HG03108 (cell line): ENCODE measurements around the gene RBBP7.

Experiments
- ATAC-seq: cut with Tn5 transposase; IDR thresholded peaks from one replicate; pipeline ENCODE4 v1.9.1; 2021; ENCODE audit warnings: moderate library complexity; ENCODE audit not compliant: unreplicated experiment

Gene RBBP7

DNA sequence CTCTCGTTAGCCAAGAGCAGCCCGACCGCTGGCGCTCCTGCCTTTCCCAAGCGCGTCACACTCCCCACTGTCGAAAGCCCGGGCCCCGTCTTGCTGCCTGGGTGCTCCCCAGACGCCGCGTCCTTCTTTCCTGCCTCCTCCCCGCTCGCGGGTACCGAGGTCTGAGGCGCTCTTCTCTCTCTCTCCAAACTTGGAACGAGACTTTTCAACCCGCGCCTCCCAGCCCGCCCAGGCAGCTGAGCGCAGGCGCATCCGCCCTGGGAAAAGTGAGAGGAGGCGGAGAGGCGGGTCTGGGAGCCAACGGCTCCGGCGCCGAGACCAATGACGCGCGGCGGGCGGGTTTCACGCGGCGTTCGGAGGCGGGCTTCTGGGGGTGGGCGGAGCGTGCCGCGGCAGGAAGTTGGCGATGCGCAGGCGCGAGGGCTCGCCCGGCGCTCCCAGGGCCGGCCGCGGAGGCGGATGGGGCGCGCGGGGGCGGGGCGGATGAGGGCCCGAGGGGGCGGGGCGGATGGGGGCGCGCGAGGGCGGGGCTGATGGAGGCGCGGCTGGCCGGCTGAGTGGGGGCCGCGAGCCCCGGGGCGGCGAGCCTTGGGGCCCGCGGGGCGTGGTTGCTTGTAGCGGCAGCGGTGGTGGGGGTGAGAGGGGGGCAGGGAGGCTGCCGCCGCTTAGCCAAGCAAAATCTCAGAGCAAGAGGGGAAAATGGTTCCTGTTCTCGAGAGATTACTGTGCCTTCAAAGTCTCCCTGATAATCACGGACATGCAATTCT is at the start of gene RBBP7:
RBBP7 (minus strand) TSS at position 268 of the 767 bp plus-strand sequence. CDS start 309 bp downstream, outside the sequence.
- peak; percentile 80 for ATAC-seq

DNA sequence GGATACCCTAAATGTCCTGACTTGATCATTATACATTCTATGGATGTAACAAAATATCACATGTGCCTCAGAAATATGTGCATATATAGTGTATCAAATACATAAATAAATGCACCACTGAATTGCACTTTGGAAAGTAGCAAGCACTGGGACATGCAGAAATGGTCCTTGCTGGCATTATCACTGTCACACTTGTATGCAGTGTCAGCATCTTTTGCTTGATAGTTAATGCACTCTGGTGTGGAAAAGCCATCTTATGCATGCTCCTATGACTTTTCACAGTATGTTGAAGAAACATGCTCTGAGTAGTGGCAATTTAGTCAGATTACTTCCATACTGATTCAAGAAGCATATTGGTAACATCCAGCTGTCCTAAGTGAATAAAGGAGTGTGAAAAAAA is 48.8 kb upstream of the RBBP7 start:
- ATAC-seq, result no peak

DNA sequence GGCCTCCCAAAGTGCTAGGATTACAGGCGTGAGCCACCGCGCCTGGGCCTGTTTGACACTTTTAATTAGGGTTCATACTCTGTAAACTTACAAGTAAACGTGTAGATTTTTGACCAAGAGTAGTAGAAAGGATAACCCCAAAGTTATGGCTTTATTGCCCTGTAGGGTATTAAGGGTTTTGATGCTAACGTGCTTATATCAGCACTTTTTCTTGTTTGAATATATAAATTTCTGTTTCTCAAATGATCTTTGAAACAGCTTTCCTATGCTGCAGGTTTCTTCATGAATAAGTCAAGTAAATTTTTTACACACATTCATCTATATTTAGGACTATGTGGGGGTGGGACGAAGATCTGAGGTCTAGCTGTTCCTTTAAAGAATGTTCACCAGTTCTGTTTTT is 47.0 kb upstream of the RBBP7 start:
- no peak for ATAC-seq

- no peak for ATAC-seq
Measured at GRCh38 chrX:16916561-16916960, 46.4 kb upstream of the RBBP7 start.

- no peak for ATAC-seq
Measured at GRCh38 chrX:16914058-16914457, 43.9 kb upstream of the RBBP7 start.

DNA sequence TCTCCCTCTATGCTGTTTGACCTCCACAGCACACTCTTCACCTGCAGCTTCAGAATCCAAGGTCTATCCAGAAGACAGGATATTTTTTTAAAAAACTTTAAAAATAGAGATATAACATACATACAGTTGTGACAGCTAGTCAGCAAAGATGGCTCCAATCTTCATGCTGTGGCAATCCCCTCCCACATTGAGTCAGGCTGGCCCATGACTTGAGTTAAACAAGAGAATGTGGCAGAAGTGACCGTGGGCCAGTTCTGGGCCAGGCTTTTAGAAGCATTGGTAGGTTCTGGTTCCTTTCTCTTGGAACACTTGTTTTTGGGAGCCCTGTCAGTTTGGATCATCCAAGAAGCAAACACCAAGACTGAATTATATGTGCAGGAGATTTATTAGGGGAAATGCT is 40.2 kb upstream of the RBBP7 start:
- ATAC-seq, result no peak

- ATAC-seq, result peak; percentile 63
Measured at GRCh38 chrX:16903274-16904022, 33.3 kb upstream of the RBBP7 start.

GRCh38 chrX:16897445-16897844 is 27.3 kb upstream of the RBBP7 start:
- ATAC-seq, result no peak

DNA sequence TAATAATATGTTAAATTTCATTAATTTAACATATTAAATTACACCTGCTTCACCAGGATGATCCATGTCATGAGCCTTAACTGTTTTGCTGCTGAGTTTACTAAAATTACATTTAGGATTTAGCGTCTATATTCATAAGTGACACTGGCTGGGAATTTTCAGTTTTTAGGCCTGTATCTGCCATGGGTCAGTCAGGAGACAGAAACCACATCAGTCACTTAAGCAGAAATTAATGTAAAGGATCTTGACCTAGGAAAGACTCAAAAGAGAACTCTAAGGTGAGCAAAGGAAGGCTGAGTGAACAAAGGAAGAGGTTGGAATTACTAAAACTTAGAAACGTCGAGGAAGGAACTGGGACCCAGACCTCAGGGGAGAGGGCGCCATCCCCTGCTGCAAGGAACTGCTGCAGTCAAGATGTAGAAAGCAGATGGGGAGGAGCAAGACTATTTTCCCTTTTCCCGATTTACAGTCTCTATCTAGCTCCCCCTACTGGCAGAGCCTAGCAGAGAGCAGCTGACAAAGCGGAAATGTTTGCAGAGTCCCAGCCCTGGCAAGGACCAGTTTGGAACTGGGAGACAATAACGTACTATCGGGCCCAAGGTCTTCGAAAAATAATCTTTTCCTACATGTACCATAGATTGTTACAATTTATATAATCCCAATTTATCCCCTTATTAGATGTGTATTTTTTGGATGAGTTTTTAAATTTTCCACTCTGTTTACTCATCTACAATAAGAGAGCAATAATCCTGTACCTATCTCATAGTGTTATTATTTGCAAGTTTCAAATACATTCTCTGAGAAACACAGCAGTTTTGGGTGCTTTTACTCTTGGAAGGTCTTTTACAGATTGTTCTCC is 22.6 kb upstream of the RBBP7 start:
- ATAC-seq, result peak; percentile 71

DNA sequence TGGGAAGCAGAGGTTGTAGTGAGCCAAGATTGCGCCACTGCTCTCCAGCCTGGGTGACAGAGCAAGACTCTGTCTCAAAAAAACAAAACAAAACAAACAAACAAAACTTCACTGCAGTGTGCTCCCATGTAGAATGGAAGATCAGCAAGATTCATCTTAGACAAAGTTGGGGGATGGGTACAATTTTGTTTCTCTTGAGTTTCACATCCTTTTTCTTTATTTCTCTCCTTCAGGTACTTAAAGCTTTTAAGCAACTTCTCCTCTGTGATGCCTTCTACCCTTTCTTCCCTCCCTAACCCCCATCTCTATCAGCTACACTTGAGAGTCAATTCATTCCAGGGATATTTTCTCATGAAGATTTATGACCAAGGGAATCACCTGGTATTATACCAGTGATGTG is 15.5 kb upstream of the RBBP7 start:
- ATAC-seq, result no peak

- no peak for ATAC-seq
Measured at GRCh38 chrX:16883487-16883804, 13.3 kb upstream of the RBBP7 start.

DNA sequence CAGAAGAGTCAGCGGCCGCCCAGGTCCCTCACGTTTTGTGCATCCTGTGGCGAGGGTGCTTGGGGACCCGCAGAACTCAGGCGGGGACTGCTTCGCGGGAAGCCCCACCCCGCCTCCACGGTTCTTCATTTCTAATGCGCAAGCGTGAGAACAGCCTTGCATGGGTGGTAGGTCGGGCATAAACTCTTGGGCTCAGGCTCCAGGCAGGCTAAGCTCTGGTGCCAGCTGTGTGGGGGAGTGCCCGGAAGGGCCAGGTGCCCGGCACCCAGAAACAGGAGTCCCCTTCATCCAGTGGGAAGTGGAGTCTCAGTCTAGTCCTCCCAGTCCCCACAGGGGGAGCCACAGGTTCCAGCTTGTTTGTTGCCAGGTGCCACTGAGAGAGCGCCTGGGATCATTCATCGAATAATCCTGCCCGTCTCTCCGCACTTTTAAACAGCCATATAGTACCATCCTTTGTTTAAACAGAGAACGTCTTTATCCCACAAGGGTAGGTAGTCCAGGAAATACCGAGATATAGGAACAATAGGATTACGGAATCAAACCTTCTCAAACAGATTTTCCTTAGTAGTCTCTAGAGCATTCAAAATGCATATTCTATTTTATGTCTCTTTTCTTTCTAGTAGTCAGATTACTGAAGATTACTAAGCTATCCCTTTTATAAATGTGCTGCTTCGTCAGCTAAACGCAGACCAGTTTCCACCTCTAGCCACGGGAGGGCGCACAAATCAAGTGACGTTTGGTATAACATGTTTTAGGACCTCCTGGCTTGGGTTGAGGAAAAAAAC is 12.7 kb upstream of the RBBP7 start:
- peak; percentile 45 for ATAC-seq

DNA sequence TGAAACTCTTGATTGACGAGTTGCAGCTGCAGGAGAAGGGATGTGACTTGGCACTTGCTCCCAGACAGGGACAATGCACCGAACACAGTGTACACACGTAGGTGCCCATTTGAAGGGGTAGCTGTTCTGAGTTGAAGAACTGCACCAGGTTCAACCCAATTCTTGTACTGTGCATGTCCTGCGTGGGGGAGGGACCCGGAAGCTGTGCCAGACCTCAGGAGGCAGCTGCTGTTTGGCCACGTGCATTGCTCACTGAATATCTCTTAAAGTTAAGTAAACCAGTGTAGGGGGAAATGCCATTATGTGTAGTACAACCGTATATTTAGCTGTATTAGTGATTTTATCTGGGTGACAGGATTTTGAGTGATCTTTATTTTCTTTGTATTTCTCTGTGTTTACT is 12.0 kb upstream of the RBBP7 start:
- ATAC-seq, result no peak

GRCh38 chrX:16876696-16877095 is 6.5 kb upstream of the RBBP7 start:
- no peak for ATAC-seq

GRCh38 chrX:16874458-16875095 is 4.4 kb upstream of the RBBP7 start:
- ATAC-seq, result no peak

GRCh38 chrX:16873106-16873505 is 2.9 kb upstream of the RBBP7 start:
- no peak for ATAC-seq

DNA sequence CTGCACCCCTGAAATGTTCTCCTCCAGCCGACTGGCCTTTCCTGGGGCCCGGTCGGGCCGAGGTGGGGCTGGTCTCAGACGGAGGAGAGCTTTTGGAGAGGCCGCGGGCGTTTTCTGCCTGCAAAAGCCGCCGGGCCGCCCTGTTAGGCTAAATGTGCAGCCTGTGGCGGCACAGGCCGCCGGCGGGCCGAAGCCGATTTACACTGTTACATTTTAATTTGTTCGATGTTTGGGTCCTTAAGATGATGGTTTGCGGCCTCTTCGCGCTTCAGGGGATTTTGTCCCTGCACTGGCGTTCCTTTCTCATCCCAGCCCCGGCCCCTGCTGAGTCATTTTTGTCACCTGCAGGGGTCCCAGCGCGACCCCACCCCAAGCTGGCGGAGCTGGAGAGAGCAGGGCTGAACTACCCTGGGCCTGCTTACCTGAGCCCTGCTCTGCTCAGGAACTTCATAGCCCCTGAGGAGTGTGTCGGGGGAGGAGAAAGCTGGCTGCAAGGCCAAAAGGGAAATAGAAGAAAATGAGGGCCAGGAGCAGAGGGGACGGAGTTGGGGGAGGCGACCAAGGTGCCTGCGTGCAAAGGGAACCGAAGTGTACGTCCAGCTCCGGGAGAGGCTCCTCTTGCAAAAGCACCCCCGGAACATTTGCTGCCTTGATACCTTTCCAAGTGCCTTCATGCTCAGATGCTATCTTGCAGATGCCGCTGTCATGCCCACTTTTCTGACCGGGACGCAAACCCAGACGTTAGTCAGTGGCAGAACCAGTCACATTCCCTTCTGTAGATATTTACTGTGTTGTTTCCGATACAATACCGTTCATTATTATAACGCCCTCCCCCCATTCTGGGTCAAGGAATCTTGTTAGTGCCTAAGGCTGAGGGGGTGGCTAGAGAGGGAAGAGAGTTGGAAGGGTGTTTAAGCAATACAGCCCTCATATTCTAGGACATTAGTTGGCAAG is 977 bp upstream of the RBBP7 start:
- no peak for ATAC-seq

GRCh38 chrX:16869393-16870094 is 618 bp downstream of the RBBP7 start:
- peak; percentile 38 for ATAC-seq

DNA sequence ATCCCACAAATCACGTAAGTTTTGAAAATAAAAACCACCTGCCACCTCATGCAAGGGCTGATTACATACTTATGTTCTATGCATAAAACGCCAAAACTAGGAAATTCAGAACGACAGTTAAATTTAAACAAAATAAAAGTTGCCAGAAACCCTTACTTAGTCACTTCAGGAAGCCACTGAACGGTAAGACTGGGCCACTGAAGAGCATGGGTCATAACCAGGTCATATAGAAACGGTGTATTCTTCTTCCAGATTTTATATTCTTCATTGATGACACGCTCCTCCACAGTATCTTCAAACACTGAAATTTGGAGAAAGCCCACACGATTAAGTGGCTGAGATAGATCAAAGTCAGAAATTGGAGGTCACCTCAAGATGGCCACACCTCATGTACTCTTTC is 1.2 kb downstream of the RBBP7 start:
- no peak for ATAC-seq
